Nephron progenitor cell (in vitro differentiated cells): ENCODE results near the gene SLC30A5.
"Not testable (repeated sequence)": the region's sequence is repeated elsewhere in the genome, so short reads cannot be mapped to it uniquely, and the experiment has no call there.

Experiments
- DNase-seq: peaks from one replicate; pipeline ENCODE4 v3.0.0; 2021
- H3K27ac Mint-ChIP-seq: 2 replicates; pipeline ENCODE4 v1.8.0; 2021; ENCODE audit warnings: mild to moderate bottlenecking, moderate library complexity, mixed read lengths
- H3K27me3 Mint-ChIP-seq: 2 replicates; pipeline ENCODE4 v1.8.0; 2021; ENCODE audit warnings: mild to moderate bottlenecking, low read depth, mixed read lengths; ENCODE audit not compliant: poor library complexity
- H3K36me3 Mint-ChIP-seq: 2 replicates; pipeline ENCODE4 v1.8.0; 2021; ENCODE audit warnings: low read depth, mixed read lengths
- H3K4me1 Mint-ChIP-seq: 2 replicates; pipeline ENCODE4 v1.8.0; 2021; ENCODE audit warnings: mixed read lengths
- H3K4me3 Mint-ChIP-seq: 2 replicates; pipeline ENCODE4 v1.8.0; 2021; ENCODE audit warnings: mild to moderate bottlenecking, moderate library complexity, mixed read lengths
- H3K9me3 Mint-ChIP-seq: 2 replicates; pipeline ENCODE4 v1.8.0; 2021; ENCODE audit warnings: mild to moderate bottlenecking, moderate library complexity, mixed read lengths
- TF ChIP-seq, protein P1 (sequence below): fragments of 200-600 bp; sonication (generic); IDR thresholded peaks from 2 replicates; pipeline ENCODE4 v1.5.0; 2021; ENCODE audit warnings: antibody characterized with exemption

Gene SLC30A5

DNA sequence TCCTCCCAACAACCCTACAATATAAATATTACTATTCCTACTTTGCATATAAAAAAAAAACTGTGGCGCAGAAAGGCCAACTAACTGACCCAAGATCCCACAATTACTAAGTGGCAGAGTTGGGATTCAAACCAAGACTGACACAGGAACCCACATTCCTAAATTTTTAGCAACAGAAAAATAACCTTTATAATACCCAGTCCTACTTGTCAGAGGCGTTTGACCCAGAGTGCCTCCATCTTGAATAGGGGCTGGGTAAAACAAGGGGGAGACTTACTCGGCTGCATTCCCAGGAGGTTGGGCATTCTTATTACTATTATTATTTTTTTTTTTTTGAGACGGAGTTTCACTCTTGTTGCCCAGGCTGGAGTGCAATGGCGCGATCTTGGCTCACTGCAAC, 2.0 kb upstream of the SLC30A5 start:
- no peak overlapping the region for H3K27ac Mint-ChIP-seq
- peaks cover 5% of the 10 kb centered on the region for H3K9me3 Mint-ChIP-seq
- DNase-seq, result no peak
- peaks cover 6% of the 10 kb centered on the region for H3K36me3 Mint-ChIP-seq
- TF ChIP-seq, protein P1, sequence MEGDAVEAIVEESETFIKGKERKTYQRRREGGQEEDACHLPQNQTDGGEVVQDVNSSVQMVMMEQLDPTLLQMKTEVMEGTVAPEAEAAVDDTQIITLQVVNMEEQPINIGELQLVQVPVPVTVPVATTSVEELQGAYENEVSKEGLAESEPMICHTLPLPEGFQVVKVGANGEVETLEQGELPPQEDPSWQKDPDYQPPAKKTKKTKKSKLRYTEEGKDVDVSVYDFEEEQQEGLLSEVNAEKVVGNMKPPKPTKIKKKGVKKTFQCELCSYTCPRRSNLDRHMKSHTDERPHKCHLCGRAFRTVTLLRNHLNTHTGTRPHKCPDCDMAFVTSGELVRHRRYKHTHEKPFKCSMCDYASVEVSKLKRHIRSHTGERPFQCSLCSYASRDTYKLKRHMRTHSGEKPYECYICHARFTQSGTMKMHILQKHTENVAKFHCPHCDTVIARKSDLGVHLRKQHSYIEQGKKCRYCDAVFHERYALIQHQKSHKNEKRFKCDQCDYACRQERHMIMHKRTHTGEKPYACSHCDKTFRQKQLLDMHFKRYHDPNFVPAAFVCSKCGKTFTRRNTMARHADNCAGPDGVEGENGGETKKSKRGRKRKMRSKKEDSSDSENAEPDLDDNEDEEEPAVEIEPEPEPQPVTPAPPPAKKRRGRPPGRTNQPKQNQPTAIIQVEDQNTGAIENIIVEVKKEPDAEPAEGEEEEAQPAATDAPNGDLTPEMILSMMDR, result no peak
- peaks cover 19% of the 10 kb centered on the region for H3K4me1 Mint-ChIP-seq
- H3K4me3 Mint-ChIP-seq, result no peak overlapping the region
- H3K27me3 Mint-ChIP-seq, result no peaks in the 10 kb centered on the region

DNA sequence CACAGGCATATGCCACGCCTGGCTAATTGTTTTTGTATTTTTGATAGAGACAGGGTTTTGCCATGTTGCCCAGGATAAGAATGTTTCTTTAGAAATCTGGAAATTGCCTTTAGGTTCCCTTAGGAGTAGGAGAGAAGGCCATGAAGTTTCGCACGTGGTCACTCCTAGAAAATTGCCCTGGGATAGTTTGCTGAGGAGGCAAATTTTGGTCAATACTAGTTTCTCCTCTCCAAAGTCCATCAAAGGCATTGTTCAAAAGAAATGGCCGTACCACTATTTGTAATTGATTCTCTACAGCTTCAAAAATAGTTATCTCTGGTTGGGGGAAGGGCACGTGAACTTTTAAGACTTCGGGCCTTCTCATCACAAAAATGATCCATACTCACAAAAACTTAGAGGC, 845 bp upstream of the SLC30A5 start:
- TF ChIP-seq, protein P1, result no peak
- no peaks in the 10 kb centered on the region for H3K27me3 Mint-ChIP-seq
- no peak overlapping the region for H3K4me3 Mint-ChIP-seq
- no peak overlapping the region for H3K27ac Mint-ChIP-seq
- peaks cover 16% of the 10 kb centered on the region for H3K36me3 Mint-ChIP-seq
- no peak for DNase-seq
- peaks cover 27% of the 10 kb centered on the region for H3K4me1 Mint-ChIP-seq
- H3K9me3 Mint-ChIP-seq, result peaks cover 2% of the 10 kb centered on the region

DNA sequence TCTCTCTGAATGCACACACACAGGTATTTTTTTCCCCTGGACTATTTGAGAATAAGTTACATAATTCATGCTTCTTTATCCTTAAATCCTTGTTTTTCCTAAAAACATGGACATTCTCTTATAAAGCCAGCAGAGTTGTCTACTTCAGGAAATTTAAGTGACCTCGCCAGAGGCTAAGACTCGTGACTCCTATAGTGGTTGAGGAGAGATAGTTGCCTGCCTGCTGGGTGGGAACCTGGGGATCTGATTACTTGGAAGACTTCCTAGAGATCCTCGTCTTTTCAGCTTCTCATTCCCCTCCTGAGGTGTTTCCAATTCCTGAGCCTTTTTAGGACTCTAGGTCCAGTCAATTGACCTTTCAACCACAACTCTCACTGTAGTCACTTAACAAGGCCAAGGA, 5.5 kb downstream of the SLC30A5 start:
- Mint-ChIP-seq H3K27ac (no peak overlapping the region), H3K27me3 (no peaks in the 10 kb centered on the region), H3K36me3 (peaks cover 43% of the 10 kb centered on the region), H3K4me3 (no peak overlapping the region), H3K4me1 (peaks cover 27% of the 10 kb centered on the region), H3K9me3 (no peaks in the 10 kb centered on the region)
- no peak for DNase-seq
- TF ChIP-seq, protein P1, result no peak

DNA sequence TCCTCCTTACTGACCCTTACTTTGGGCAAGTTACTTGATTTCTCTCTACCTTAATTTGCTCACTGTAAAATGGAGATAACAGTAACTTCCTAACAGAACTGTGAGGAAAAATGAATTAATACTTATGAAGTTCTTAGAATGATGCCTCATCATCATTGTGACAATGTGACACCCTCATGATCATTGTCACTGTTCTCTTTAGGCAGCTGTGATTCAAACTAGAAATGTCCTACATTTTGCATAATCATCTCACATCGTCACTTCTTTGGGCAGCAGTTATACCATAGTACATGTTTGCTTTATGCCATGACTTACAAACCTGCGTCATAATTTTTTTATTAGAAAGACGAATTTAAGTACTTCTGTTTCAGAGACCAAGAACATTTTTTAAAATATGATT, 9.7 kb downstream of the SLC30A5 start:
- Mint-ChIP-seq H3K4me3 (no peak overlapping the region), H3K9me3 (peaks cover 6% of the 10 kb centered on the region), H3K4me1 (peaks cover 7% of the 10 kb centered on the region), H3K36me3 (peaks cover 60% of the 10 kb centered on the region), H3K27me3 (no peaks in the 10 kb centered on the region), H3K27ac (no peak overlapping the region)
- no peak for DNase-seq
- TF ChIP-seq, protein P1, result no peak

DNA sequence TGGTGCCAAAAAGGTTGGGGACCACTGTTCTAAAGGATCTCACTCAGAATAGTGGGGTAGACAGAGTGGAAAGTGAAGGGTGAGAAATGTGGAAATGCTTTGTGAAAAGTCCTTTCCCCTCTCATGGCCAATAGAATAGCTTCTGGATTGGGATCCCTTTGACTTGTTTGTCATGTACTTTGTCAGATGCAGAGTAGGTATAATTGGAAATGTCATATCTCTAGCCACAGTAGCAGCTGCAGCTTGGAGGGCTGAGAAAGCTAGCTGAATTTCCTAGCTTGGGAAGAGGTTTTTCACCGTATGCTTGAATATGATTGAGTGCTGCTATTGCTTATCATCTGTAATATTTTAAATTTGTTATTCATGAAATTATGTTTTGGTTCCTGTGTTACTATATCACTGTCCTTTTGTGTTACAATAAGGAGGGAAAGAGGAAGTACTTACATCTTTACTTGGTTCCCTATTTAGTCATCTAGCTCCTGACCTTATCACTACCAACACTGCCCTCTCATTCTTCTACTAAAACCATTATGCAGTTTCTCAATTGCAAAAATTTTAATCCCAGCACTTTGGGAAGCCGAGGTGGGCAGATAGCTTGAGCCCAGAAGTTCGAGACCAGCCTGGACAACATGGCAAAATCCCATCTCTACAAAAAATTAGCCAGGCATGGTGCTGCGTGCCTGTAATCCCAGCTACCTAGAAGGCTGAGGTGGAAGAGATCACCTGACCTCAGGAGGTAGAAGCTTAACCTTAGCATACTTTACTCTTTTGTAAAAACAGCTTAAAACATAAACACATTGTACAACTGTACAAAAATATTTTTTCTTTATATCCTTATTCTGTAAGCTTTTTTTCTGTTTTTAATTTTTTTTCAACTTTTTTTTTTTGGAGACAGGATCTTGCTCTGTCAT, 12.4 kb downstream of the SLC30A5 start:
- Mint-ChIP-seq H3K9me3 (peaks cover 25% of the 10 kb centered on the region), H3K36me3 (peaks cover 68% of the 10 kb centered on the region), H3K4me1 (no peaks in the 10 kb centered on the region), H3K27ac (peak overlapping the region; percentile 24), H3K4me3 (no peak overlapping the region), H3K27me3 (no peaks in the 10 kb centered on the region)
- TF ChIP-seq, protein P1, result no peak
- DNase-seq, result no peak

DNA sequence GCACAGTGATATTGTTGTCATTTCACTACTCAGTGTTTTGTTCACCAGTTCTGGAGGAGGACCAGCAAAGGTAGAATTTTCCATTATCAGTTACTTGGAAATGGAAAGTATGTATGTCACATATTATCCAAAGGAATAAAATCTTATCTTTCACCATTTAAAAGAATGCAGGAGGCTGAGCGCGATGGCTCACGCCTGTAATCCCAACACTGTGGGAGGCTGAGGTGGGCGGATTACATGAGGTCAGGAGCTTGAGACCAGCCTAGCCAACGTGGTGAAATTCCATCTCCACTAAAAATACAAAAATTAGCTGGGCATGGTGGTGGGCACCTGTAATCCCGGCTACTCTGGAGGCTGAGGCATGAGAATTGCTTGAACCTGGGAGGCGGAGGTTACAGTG, 14.6 kb downstream of the SLC30A5 start:
- not testable (repeated sequence) for DNase-seq, H3K27me3 Mint-ChIP-seq, H3K4me3 Mint-ChIP-seq, H3K4me1 Mint-ChIP-seq, H3K27ac Mint-ChIP-seq
- Mint-ChIP-seq H3K9me3 (peaks cover 25% of the 10 kb centered on the region), H3K36me3 (peaks cover 74% of the 10 kb centered on the region)
